Measurements from ENCODE around the gene PTPRG.

Gene PTPRG

GRCh38 chr3:61937477-61937876 lies 376.1 kb downstream of the PTPRG start:
- DNase-seq = no peak

DNA sequence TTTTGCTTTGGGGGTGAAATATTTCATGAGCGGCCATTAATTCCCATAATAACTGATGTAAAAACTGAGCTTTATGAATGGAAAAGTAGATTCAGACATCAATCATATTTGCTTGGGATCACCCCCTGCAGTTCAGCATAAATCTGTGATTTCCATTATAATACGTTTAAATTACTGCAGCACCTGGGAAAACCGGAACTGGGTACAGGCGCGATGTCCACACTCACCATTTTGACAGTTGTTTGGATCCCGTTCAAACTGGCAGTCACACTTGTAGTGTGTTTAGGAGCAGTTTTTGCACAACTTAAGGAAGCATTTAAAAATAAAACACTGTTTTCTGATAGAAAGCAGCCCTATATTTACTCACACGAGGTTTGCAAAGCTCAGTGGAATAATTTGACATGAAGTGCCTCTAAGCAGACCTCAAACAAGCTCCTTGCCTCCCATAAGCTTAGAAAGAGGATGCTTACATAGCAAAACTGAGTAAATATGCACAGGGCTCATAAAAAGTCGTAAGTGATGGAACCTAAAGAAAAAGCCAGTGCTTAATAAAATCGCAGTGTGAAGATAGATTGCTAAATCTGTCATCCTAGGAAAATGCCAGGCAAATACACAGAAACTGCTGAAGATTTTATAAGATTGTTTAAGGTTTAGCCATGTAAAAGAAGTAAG lies 377.6 kb downstream of the PTPRG start:
- no peak for DNase-seq

DNA sequence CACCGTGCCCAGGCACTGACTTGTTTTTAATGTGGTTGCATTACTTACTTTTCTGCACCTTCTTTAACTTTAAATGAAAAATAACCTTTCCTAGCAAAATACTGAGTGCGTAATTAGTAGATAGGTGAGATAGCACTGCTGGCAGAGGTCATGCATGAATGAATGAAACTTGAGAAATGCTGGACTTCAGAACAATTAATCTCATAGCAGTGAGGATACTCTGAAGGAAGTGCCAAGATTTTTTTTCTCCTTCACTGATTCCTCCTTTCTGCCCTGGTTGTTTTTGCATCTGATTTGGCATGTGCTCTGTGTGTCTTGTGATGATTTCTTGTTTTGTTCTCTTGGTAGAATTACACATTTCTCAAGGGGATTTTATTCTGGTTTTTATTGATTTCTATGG lies 378.9 kb downstream of the PTPRG start:
- no peak for DNase-seq

- no peak for DNase-seq
Measured at GRCh38 chr3:61943975-61944374, 382.6 kb downstream of the PTPRG start.

DNA sequence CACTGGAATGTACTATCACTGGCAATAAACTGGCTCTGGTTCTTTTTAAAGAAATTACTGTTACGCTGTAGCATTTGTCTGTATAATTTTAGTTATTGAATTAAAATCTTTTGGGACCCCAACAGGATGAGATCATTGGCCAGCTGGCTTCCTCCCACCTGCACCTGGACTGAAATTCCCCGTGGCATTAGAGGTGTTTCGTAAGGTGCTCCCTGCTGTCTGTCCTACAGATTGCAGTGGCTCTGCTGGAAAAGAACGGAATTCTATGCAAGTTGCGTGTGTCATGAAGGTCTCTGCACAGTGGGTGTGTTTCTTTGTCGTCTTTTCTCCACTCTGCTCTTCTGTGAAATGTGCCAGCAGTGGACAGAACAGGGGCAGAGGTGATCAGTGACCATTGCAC lies 383.4 kb downstream of the PTPRG start:
- DNase-seq = no peak

DNA sequence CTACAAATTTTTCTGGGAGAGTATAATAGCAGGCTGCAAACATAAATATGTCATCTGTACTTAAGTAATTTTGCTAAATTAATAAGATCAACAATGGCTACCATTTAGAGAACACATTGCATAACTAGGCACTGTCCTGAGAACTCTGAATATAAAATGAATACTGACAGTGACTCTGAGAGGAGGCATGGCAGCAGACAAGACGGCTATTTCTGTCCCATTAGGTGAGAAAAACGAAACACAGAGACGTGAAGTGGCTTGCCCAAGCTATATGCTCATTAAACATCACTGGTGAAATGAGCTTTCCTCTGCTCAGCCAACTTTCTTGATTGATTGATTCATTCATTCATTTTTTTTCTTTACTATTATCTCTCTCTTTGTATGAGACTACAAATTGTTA lies 384.3 kb downstream of the PTPRG start:
- no peak for DNase-seq

DNA sequence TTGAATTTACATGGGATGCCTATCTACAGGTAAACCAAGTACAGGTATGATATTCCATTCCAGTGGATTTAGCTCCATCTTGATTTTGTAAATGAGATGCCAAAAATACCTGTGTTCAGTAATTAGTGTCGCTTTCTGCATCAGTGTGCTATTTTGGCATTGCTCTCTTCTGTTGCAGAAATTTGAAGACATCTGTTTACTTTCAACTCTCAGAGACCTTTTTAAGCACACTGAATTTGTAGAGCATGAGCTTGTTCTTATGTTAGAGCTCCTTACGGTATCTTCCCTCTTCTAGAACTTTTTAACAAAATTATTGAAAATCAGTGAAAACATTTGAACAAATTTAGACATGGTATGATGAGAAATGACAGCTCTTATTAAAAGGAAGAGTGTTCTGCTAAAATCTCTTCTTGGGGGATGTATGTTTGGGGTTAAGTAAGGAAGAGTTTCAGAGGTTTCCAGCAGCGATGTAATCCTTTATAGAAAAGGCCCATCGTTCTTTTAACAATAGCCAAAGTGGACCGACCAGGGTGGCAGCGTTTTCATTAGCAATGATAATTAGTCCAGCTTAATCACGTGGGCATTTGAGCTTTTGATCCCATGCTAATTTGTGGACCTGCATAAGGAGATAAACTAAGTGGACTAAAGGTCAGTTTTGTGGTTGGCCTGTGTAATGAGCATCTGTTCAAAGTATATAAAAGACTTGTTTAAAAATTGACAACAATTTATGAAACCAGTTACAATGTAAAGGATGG lies 385.4 kb downstream of the PTPRG start:
- DNase-seq = no peak

- DNase-seq = no peak
Measured at GRCh38 chr3:61947456-61947855, 386.1 kb downstream of the PTPRG start.

DNA sequence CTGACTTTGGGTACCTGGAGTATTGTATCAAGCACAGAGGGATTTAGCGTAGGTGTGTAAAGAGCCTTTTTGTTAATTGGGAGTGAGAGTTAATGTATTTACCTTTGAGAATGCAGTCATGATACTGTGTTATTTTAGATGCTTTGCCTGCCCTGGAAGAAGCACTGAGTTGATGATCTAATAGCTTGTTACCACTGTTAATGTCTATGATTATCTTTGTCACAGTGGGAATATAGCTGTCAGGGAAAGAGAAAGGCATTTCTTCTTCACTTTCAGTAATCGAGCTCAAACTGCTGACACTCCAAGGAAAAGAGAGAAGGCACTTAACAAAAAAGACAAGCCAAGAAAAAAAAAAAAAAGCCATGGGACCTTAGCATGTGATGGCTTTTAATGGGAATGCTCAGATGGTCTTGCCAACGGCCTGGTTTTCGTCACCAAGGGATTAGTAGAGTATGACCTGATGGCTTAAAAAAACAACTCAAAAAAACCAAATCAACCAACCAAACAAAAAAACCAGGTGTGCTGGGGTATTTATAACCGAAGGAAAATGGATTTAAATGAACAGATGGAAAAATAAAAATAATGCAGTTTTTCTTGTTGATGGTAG lies 387.4 kb downstream of the PTPRG start:
- DNase-seq = no peak

DNA sequence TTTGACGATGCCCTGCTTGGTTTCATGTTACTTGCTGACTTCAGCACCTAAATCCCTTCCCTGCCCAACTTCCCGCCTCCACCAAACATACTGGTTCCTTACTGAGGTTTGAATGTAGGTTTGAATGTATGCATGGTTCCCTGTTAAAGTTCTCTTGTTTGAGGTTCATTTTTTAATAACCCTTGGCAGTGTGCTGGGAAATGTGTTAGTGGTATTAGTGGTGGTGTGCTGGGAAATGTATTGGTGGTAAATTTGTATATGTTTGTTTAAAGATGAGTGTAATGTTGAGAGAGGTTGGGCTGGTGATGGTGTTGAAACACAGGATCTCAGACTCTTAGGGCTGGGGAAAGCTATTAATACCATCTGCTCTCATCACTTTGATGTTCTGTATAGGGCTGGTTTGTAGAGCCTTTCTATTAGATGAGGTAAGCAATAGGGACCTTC lies 392.7 kb downstream of the PTPRG start:
- DNase-seq = no peak

GRCh38 chr3:61955483-61955882 lies 394.1 kb downstream of the PTPRG start:
- no peak for DNase-seq

GRCh38 chr3:61956236-61956635 lies 394.9 kb downstream of the PTPRG start:
- DNase-seq = no peak

- no peak for DNase-seq
Measured at GRCh38 chr3:61957259-61957658, 395.9 kb downstream of the PTPRG start.

GRCh38 chr3:61960976-61961375 lies 399.6 kb downstream of the PTPRG start:
- no peak for DNase-seq

DNA sequence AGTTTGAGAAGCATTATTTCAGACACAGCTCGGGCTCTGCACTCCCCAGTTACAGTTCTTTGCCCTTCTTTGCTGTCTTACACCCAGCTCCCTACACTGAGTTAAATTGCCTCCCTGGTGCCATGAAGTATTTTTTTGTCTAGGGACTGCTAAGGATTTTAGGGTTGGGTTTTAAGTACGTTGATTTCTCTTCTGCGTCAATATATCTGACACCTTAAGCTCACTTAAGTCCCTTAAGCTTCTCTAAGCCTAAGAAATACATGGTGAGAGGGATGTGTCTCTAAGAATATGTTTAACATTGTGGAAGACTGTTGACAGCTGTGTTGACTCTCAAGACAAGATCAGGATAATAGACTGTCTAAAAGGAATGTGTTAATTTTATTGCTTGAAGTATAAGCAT lies 400.5 kb downstream of the PTPRG start:
- DNase-seq = no peak

- no peak for DNase-seq
Measured at GRCh38 chr3:61964566-61964965, 403.2 kb downstream of the PTPRG start.

DNA sequence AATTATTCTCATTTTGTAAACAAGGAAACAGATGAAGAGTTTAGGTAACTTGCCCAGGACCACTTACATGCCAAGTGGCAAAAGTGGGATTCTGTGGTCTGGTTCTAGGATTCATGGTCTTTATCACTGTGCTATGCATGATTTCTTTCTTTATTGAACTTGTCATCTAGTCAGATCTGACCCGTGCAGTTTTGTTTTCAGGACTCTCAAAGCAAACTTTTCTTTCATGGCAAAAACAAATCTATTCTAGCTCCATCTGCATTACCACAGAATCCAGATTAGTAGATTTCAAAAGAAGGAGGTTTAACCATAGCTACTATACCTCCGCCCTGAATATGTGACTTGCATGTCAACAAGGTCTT lies 404.4 kb downstream of the PTPRG start:
- DNase-seq = no peak

DNA sequence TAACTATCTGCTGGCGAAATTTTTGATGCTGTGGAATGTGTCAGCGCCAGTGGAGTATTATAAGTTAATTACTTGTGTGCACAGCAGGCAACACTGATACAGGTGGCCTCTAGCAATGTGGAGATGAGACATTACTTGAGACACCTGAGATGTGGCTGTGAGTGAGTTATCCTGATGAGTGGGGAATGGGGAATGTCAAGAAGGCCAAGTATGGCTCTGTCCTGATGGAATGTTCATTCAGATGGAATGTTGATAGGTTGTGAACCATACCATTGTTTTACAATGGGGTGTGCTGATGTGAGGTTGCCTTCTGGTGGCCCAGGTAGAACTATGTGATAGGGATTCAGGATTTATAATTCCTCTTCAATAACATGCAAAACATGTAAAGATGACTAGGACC lies 404.8 kb downstream of the PTPRG start:
- DNase-seq = no peak

DNA sequence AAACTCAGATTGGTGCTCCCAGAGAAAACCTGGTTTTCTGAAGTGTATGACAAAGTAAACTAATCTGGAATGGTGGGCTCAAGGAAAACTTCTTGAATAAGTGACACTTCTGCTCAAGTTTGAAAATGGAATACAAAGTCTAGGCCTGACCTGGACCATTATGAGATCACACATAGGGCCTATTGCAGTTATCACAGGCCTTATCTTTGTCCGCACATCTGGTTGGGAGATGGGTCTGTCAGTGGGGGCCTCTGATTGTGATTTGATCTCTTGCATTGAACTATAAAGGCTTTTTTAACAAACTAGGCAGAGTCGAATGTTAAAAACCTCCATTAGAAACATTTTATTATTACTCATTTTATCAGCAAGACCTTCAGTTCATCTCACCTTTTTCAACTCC lies 405.6 kb downstream of the PTPRG start:
- no peak for DNase-seq

GRCh38 chr3:61967937-61968336 lies 406.6 kb downstream of the PTPRG start:
- no peak for DNase-seq

- no peak for DNase-seq
Measured at GRCh38 chr3:61974662-61975061, 413.3 kb downstream of the PTPRG start.

GRCh38 chr3:61975199-61975598 lies 413.8 kb downstream of the PTPRG start:
- no peak for DNase-seq

DNA sequence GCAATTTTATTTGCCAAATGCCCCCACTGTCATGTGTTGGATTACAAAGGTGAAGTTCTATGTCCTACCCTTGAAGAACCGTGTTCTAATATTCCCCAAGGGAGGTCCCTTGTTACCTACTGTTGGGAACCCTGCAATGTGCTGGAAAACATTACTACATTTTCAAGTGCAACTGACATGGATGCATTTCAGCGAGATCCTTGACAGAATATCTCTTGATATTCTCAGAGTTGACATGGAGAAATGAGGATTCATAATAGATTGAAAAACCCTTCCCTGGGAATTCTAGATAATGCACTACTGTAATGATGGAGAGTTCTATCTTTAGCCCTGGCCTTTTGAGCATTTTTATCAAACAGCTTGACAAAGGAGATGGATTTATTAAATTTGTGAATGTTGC lies 414.6 kb downstream of the PTPRG start:
- DNase-seq = no peak
